H1 (cell line): Measurements from ENCODE around the gene COMT. TPM values are rescaled to one million over a fixed set of nuclear protein-coding genes. Genes with fewer than 3 reads are reported as not detected.

ENCODE experiments used
- CHD1 ChIP-seq: IDR thresholded peaks from 2 replicates; pipeline ENCODE4 v1.6.1; 2012; ENCODE audit warnings: low read depth, low read length, improper control_type of control experiment
- EP300 ChIP-seq, 2 experiments: IDR thresholded peaks; 1 replicate in 1 of 2; 2 replicates in 1 of 2; pipeline ENCODE4 v1.6.1; 2011 to 2012; ENCODE audit warnings: low read depth in 2 of 2, low read length in 2 of 2, mild to moderate bottlenecking in 2 of 2, borderline replicate concordance in 1 of 2, inconsistent platforms in 1 of 2, moderate library complexity in 1 of 2
- JUN ChIP-seq: IDR thresholded peaks from 2 replicates; pipeline ENCODE4 v1.6.1; 2011; ENCODE audit warnings: low read depth, mild to moderate bottlenecking, improper control_type of control experiment, low read length
- RBBP5 ChIP-seq: IDR thresholded peaks from 2 replicates; pipeline ENCODE4 v1.7.1; 2012; ENCODE audit warnings: low read depth, mild to moderate bottlenecking, inconsistent platforms, low read length, moderate library complexity, borderline replicate concordance
- SAP30 ChIP-seq: fragments of 300-600 bp; sonication (generic); IDR thresholded peaks from 2 replicates; pipeline ENCODE4 v1.7.1; 2012; ENCODE audit warnings: low read length, moderate library complexity, mild to moderate bottlenecking, inconsistent platforms; ENCODE audit not compliant: insufficient read depth, insufficient replicate concordance
- TCF12 ChIP-seq: IDR thresholded peaks from 2 replicates; pipeline ENCODE4 v1.6.1; 2011; ENCODE audit warnings: low read depth, mild to moderate bottlenecking, low read length
- YY1 ChIP-seq: IDR thresholded peaks from 2 replicates; pipeline ENCODE4 v1.6.1; 2011; ENCODE audit warnings: low read depth, mild to moderate bottlenecking, low read length
- polyA plus RNA-seq, 7 experiments: library from polyadenylated mRNA; depleted of rRNA in 3 of 7; stranded (reverse) in 5 of 7; unstranded in 2 of 7; fragments of >200 nt in 5 of 7; fragments of 200-250 nt in 2 of 7; gene quantifications; 1 replicate in 5 of 7; 2 replicates in 1 of 7; 4 replicates in 1 of 7; pipeline versions ENCODE4 v1.2.1 to v1.2.3, GENCODE V29; 2011 to 2013; ENCODE audit warnings: missing spikeins in 2 of 7, mixed read lengths in 2 of 7
- total RNA-seq: library from RNA; stranded (reverse); fragmentation: NEBNext Ultra II Directional; extraction: Animal tissue kit (Norgen Biotek cat#: 25700); gene quantifications from 2 replicates; pipeline ENCODE4 v1.2.1, GENCODE V29; 2021

Gene COMT
- total and polyA plus RNA-seq, 2 of the 8 experiments (the other 6 are each of a cell fraction or from before 2014, with no cell fraction given), result 15.2 to 33.7 TPM

DNA sequence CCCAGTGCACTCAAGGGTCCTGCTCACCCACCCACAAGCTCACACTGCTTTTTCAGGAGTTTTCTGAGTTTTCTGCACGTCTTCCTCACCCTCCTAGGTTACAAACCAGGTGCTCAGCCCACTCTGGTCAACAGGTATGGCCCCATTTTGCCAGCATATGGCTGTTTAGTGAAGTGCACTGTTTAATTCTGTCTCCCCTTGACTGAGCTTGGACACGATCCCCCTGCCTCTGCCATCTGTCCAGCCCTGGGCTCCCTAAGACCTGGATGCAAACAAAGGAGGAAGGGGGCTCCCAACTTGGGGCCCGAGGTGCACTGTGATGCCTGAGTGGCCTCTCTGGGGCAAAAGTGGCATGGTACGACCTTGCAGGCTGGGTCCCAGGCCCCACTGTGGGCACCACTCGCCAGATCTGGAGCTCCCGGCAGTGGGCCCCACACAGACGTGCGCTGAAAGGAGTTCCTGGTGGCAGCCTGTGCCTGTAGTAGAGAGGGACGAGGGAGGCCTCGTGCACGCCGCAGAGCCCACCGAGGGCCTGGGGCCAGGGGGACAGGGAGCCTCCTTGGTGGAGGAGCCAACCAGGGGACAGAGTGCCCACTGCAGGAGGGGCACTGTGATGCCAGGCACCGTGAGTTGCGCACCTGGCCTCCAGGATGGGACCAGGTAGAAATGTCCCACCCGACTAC, 37.3 kb upstream of the COMT start (continued):
- TF ChIP-seq TCF12 (no peak), JUN (no peak), CHD1 (no peak), EP300 (IDR thresholded peaks at IDR 0.05; ENCODE audit: borderline replicate concordance in 1 of 2, low read depth in 2 of 2, low read length in 2 of 2) (no peak), YY1 (no peak), RBBP5 (no peak), SAP30 (no peak)
